ENCODE measurements around the gene NQO2. TPM values are rescaled to one million over a fixed set of nuclear protein-coding genes. Genes with fewer than 3 reads are reported as not detected.
A peak's percentile ranks its signal among the peaks of the same experiment; 100 is the strongest.
"Not testable (repeated sequence)": the region's sequence is repeated elsewhere in the genome, so short reads cannot be mapped to it uniquely, and the experiment has no call there.

Gene NQO2
- total RNA-seq, 1 donor from 2014 or later: 19.1 TPM

DNA sequence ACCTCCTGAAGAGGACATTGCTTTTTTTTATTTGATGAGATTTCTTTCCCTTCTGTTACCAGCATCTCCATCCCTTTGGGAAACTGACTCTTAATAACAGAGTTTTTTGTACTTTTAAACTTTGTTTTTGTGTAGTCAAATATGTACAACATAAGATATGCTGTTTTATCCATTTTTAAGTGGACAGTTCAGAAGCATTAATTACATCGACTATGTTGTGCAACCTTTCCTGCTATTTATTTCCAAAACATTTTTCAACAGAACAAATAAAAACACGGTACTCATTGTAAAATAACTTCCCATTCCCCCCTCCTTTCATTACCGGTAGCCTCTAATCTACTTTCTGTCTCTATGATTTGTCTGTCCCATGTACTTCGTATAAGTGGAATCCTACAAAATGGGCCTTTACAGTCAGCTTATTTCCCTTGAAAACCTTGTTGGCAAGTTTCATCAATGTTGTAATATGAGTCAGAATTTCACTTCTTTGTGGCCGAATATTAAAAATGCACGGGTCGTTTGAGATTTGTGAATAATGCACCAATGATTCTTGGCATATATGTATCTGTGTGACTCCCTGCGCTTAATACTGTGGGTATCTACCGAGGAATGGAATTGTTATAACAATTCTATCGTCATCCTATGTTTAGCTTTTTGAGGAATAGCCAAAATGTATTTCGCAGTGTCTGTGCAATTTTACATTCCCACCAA, 57.5 kb downstream of the NQO2 start:
- no peak overlapping the region for H3K27ac Mint-ChIP-seq
- no peaks in the 10 kb centered on the region for H3K36me3 Mint-ChIP-seq
- DNase-seq (ENCODE audit: extremely low spot score, unreplicated experiment): no peak
- no peaks in the 10 kb centered on the region for H3K9me3 Mint-ChIP-seq
- no peak overlapping the region for H3K4me3 Mint-ChIP-seq
- TF ChIP-seq, protein P1, sequence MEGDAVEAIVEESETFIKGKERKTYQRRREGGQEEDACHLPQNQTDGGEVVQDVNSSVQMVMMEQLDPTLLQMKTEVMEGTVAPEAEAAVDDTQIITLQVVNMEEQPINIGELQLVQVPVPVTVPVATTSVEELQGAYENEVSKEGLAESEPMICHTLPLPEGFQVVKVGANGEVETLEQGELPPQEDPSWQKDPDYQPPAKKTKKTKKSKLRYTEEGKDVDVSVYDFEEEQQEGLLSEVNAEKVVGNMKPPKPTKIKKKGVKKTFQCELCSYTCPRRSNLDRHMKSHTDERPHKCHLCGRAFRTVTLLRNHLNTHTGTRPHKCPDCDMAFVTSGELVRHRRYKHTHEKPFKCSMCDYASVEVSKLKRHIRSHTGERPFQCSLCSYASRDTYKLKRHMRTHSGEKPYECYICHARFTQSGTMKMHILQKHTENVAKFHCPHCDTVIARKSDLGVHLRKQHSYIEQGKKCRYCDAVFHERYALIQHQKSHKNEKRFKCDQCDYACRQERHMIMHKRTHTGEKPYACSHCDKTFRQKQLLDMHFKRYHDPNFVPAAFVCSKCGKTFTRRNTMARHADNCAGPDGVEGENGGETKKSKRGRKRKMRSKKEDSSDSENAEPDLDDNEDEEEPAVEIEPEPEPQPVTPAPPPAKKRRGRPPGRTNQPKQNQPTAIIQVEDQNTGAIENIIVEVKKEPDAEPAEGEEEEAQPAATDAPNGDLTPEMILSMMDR (conservative IDR thresholded peaks at IDR 0.05): no peak
- peaks cover 31% of the 10 kb centered on the region for H3K27me3 Mint-ChIP-seq
- H3K4me1 Mint-ChIP-seq (ENCODE audit: unreplicated experiment): peaks cover 23% of the 10 kb centered on the region

DNA sequence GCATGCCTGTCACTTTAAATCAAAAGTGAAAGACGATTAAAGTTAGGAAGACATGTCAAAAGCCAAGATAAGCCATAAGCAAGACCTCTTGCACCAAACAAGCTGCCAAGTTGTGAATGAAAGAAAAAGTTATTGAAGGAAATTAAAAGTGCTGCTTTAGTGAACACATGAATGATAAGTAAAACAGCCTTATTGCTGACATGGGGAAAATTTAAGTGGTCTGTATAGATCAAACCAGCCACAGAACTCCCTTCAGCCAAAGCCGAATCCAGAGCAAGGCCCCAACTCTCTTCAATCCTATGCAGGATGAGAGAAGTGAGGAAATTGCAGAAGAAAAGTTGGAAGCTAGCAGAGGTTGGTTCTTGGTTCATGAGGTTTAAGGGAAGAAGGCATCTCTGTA, 59.3 kb downstream of the NQO2 start:
- no peaks in the 10 kb centered on the region for H3K9me3 Mint-ChIP-seq
- H3K27ac Mint-ChIP-seq: no peak overlapping the region
- no peak for DNase-seq (ENCODE audit: extremely low spot score, unreplicated experiment)
- no peaks in the 10 kb centered on the region for H3K36me3 Mint-ChIP-seq
- H3K27me3 Mint-ChIP-seq: peaks cover 29% of the 10 kb centered on the region
- TF ChIP-seq, protein P1 (conservative IDR thresholded peaks at IDR 0.05): no peak
- H3K4me1 Mint-ChIP-seq (ENCODE audit: unreplicated experiment): peaks cover 16% of the 10 kb centered on the region
- no peak overlapping the region for H3K4me3 Mint-ChIP-seq

DNA sequence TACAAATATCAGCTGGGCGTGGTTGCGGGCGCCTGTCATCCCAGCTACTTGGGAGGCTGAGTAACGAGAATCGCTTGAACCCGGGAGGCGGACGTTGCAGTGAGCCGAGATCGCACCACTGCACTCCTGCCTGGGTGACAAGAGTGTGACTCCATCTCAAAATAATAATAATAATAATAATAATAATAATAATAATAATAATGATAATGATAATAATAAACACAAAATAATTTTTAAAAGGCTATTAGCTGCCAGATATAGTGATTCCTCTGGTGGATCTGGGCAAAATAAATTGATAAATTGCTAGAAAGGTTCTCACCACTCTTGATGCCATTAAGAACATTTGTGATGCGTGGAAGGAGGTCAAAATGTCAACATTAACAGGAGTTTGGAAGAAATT, 60.4 kb downstream of the NQO2 start:
- peaks cover 27% of the 10 kb centered on the region for H3K27me3 Mint-ChIP-seq
- not testable (repeated sequence) for H3K9me3 Mint-ChIP-seq; H3K4me3 Mint-ChIP-seq; H3K36me3 Mint-ChIP-seq; DNase-seq (ENCODE audit: extremely low spot score, unreplicated experiment); H3K27ac Mint-ChIP-seq
- H3K4me1 Mint-ChIP-seq (ENCODE audit: unreplicated experiment): peaks cover 15% of the 10 kb centered on the region

DNA sequence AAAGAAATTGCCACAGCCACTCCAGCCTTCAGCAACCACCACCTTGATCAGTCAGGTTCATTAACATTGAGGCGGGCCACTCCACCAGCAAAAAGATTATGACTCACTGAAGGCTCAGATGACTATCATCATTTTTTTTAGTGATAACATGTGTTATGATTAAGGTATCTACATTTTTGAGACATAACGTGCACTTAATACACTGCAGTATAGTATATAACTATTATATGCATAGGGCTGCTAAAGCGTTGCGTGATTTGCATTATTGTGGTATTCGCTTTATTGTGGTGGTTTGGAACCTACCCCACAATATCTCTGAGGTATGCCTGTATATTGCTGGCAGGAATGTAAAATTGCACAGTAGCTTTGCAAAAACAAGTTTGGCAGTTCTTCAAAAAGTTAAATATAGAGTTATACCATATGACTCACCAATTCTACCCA, 61.8 kb downstream of the NQO2 start:
- H3K4me1 Mint-ChIP-seq (ENCODE audit: unreplicated experiment): peaks cover 7% of the 10 kb centered on the region
- no peak overlapping the region for H3K4me3 Mint-ChIP-seq
- no peak overlapping the region for H3K27ac Mint-ChIP-seq
- TF ChIP-seq, protein P1 (conservative IDR thresholded peaks at IDR 0.05): no peak
- H3K27me3 Mint-ChIP-seq: peaks cover 26% of the 10 kb centered on the region
- no peaks in the 10 kb centered on the region for H3K36me3 Mint-ChIP-seq
- DNase-seq (ENCODE audit: extremely low spot score, unreplicated experiment): no peak
- no peaks in the 10 kb centered on the region for H3K9me3 Mint-ChIP-seq

DNA sequence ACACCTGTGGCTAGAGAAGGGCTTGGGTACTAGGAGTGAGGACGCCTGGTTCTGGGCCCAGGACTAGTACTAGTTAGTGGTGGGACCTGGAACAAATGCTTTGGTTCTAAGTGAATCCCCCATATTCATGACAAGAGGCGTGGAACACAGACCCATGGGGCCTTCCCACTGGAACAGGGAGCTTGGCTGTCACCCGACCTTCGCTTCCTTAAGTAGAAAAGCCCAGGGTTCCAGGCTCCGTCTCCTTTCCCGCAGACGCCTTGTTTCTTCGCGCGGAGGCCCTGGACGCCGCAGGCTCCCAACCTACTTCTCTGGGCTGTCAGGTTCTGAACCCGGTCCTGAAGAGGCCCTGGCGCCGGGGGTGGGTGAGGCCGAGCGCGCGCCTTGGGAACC, 63.6 kb downstream of the NQO2 start:
- Mint-ChIP-seq H3K4me3 (peak overlapping the region; percentile 80), H3K27me3 (peaks cover 18% of the 10 kb centered on the region)
- not testable (repeated sequence) for DNase-seq (ENCODE audit: extremely low spot score, unreplicated experiment); H3K9me3 Mint-ChIP-seq; H3K4me1 Mint-ChIP-seq (ENCODE audit: unreplicated experiment); H3K27ac Mint-ChIP-seq; H3K36me3 Mint-ChIP-seq

DNA sequence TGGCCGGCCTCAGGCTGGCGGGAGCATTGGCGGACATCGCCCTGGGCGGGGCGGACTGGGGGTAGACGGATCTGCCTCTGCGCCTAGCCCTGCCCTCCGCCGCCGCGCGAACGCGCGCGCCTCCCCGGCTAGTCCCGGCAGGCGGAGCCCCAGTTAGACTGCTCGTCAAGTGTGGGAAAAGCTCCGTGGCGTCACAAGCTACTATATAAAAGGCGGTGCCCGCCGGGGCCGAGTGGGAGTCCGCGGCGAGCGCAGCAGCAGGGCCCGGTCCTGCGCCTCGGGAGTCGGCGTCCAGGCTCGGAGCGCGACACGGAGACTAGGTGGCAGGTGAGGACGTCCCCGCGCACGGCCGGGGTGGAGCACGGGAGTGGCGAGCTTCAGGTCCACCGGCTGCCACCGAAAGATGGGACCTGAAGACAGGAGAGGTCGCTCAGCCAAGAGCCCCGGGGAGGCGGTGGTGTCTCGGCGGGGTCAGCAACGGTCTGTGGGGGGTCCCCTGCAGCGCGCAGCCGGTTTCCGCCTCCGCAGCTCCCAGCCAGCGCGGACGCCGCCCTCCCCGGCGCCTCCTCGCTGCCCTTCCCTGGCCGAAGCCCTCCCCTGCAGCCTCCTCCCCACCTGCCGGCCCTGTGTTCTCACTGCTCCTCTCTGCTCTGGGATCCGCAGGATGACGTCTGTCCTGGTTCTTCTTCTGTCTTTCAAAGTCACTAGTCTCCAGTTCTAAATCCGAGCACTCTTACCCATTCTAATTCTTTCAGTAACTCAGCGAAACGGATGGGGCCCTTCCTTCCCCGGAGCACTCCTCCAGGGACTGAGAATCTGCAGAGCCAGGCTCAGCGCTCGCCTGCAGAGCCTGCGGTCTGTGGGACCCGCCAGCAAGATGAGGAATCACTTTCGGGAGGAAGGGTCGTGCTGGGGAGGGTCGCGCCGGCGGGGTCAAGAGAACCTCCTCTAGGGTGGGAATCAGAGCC, 64.3 kb downstream of the NQO2 start:
- TF ChIP-seq, protein P1 (conservative IDR thresholded peaks at IDR 0.05): peak; percentile 21
- Mint-ChIP-seq H3K36me3 (no peaks in the 10 kb centered on the region), H3K9me3 (no peaks in the 10 kb centered on the region), H3K4me3 (peak overlapping the region; percentile 95), H3K4me1 (ENCODE audit: unreplicated experiment) (peaks cover 10% of the 10 kb centered on the region), H3K27ac (peak overlapping the region; percentile 88), H3K27me3 (peaks cover 11% of the 10 kb centered on the region)
- peak; percentile 89 for DNase-seq (ENCODE audit: extremely low spot score, unreplicated experiment)

Measured in type B pancreatic cell (in vitro differentiated cells).